Body of pancreas (tissue), 4 donors: ENCODE data around the gene MYDGF.

ENCODE experiments used
- CTCF ChIP-seq, 7 experiments: fragments of 450-650 bp in 4 of 7; fragments of 200-600 bp in 3 of 7; sonication (generic) in 3 of 7; IDR thresholded peaks; one replicate each; pipeline ENCODE4 v1.5.1; 2016 to 2019; ENCODE audit warnings: antibody characterized with exemption in 7 of 7
- POLR2A ChIP-seq, 3 donors: fragments of 450-650 bp; IDR thresholded peaks; one replicate each; pipeline ENCODE4 v1.6.1; 2016; ENCODE audit warnings: antibody characterized with exemption in 3 of 3, mild to moderate bottlenecking in 2 of 3

- TF ChIP-seq CTCF (IDR thresholded peaks at IDR 0.05) (no peak), POLR2A (IDR thresholded peaks at IDR 0.05) (no peak)
These were observed 45.3 kb downstream of the MYDGF start for GRCh38 chr19:4624733-4625362.
